HEK293 (cell line): ENCODE measurements around the gene RASL12.

Source experiments
- CTCF ChIA-PET: fragments of 350-600 bp; formaldehyde crosslinking; extraction: SDS; loops from one replicate; lab custom pipeline; 2021; ENCODE audit warnings: antibody characterized with exemption; lab: Yijun Ruan, JAX
- POLR2A ChIA-PET: fragments of 300-600 bp; formaldehyde crosslinking; extraction: SDS; loops from one replicate; lab custom pipeline; 2020; ENCODE audit warnings: antibody characterized with exemption, inconsistent platforms; lab: Yijun Ruan, JAX
- H3K27ac ChIP-seq: fragments of 200-500 bp; sonication (Bioruptor generic); 2 replicates; pipeline ENCODE4 v1.5.1; 2014; ENCODE audit warnings: low read depth, low read length, control low read depth, inconsistent platforms; ENCODE audit errors: extremely low read depth
- H3K36me3 ChIP-seq, 2 experiments: fragments of 200-500 bp in 1 of 2; sonication (Bioruptor generic) in 1 of 2; 1 replicate in 1 of 2; 2 replicates in 1 of 2; pipeline ENCODE4 v1.5.1; 2014 to 2017; ENCODE audit warnings: inconsistent platforms in 2 of 2, low read length in 2 of 2; ENCODE audit not compliant: control insufficient read depth in 2 of 2, insufficient read depth in 1 of 2
- H3K4me1 ChIP-seq: fragments of 200-500 bp; sonication (Bioruptor generic); 2 replicates; pipeline ENCODE4 v1.5.1; 2014; ENCODE audit warnings: mild to moderate bottlenecking, low read length, inconsistent platforms; ENCODE audit not compliant: control insufficient read depth, insufficient read depth
- H3K4me3 ChIP-seq: 2 replicates; pipeline ENCODE4 v1.5.1; 2011; ENCODE audit warnings: low read depth, mild to moderate bottlenecking, control low read depth, low read length, moderate library complexity
- H3K9me3 ChIP-seq: fragments of 200-500 bp; sonication (Bioruptor generic); 2 replicates; pipeline ENCODE4 v1.5.1; 2014; ENCODE audit warnings: low read depth, low read length, inconsistent platforms; ENCODE audit not compliant: control insufficient read depth, insufficient read depth
- AEBP2 ChIP-seq: fragments of 450-650 bp; formaldehyde crosslinking; IDR thresholded peaks from 2 replicates; pipeline ENCODE4 v1.5.1; 2016; ENCODE audit warnings: missing biosample characterization, missing genetic modification characterization, borderline replicate concordance
- MYNN ChIP-seq: fragments of 450-650 bp; formaldehyde crosslinking; IDR thresholded peaks from 2 replicates; pipeline ENCODE4 v1.5.1; 2016; ENCODE audit warnings: missing biosample characterization, missing genetic modification characterization, borderline replicate concordance
- RBAK ChIP-seq: fragments of 450-650 bp; formaldehyde crosslinking; IDR thresholded peaks from 2 replicates; pipeline ENCODE4 v1.5.1; 2016; ENCODE audit warnings: missing biosample characterization, missing genetic modification characterization
- SP7 ChIP-seq: fragments of 450-650 bp; formaldehyde crosslinking; IDR thresholded peaks from 2 replicates; pipeline ENCODE4 v1.5.1; 2016; ENCODE audit warnings: missing biosample characterization, missing genetic modification characterization
- YY2 ChIP-seq: fragments of 450-650 bp; formaldehyde crosslinking; IDR thresholded peaks from 2 replicates; pipeline ENCODE4 v1.5.1; 2016; ENCODE audit warnings: missing biosample characterization, missing genetic modification characterization
- ZBTB10 ChIP-seq: fragments of 450-650 bp; formaldehyde crosslinking; IDR thresholded peaks from 2 replicates; pipeline ENCODE4 v1.5.1; 2016; ENCODE audit warnings: missing biosample characterization, missing genetic modification characterization
- ZNF114 ChIP-seq: fragments of 450-650 bp; formaldehyde crosslinking; IDR thresholded peaks from 2 replicates; pipeline ENCODE4 v1.5.0; 2017; ENCODE audit warnings: missing biosample characterization, missing genetic modification characterization
- ZNF140 ChIP-seq: fragments of 450-650 bp; formaldehyde crosslinking; IDR thresholded peaks from 2 replicates; pipeline ENCODE4 v1.5.1; 2016; ENCODE audit warnings: missing biosample characterization, missing genetic modification characterization
- ZNF146 ChIP-seq: fragments of 450-650 bp; formaldehyde crosslinking; IDR thresholded peaks from 2 replicates; pipeline ENCODE4 v1.5.1; 2016; ENCODE audit warnings: missing biosample characterization, missing genetic modification characterization
- ZNF175 ChIP-seq: fragments of 450-650 bp; formaldehyde crosslinking; IDR thresholded peaks from 2 replicates; pipeline ENCODE4 v1.5.1; 2016; ENCODE audit warnings: missing biosample characterization, missing genetic modification characterization
- ZNF18 ChIP-seq: fragments of 450-650 bp; formaldehyde crosslinking; IDR thresholded peaks from 2 replicates; pipeline ENCODE4 v1.5.1; 2016; ENCODE audit warnings: missing biosample characterization, missing genetic modification characterization
- ZNF223 ChIP-seq: fragments of 450-650 bp; formaldehyde crosslinking; IDR thresholded peaks from 2 replicates; pipeline ENCODE4 v1.5.1; 2016; ENCODE audit warnings: missing biosample characterization, missing genetic modification characterization
- ZNF24 ChIP-seq: fragments of 450-650 bp; formaldehyde crosslinking; IDR thresholded peaks from 2 replicates; pipeline ENCODE4 v1.5.1; 2016; ENCODE audit warnings: missing biosample characterization, missing genetic modification characterization
- ZNF274 ChIP-seq, 2 experiments: fragments of 200-500 bp in 1 of 2; fragments of 450-650 bp in 1 of 2; sonication (Bioruptor generic) in 1 of 2; formaldehyde crosslinking in 1 of 2; IDR thresholded peaks; 2 replicates each; pipeline versions ENCODE4 v1.5.1 to v1.6.1; 2014 to 2016; ENCODE audit warnings: borderline replicate concordance in 1 of 2, inconsistent platforms in 1 of 2, low read length in 1 of 2, missing biosample characterization in 1 of 2, missing genetic modification characterization in 1 of 2
- ZNF341 ChIP-seq: fragments of 450-650 bp; formaldehyde crosslinking; IDR thresholded peaks from 2 replicates; pipeline ENCODE4; 2016; ENCODE audit warnings: low read depth, missing biosample characterization, missing genetic modification characterization
- ZNF416 ChIP-seq: fragments of 450-650 bp; formaldehyde crosslinking; IDR thresholded peaks from 2 replicates; pipeline ENCODE4 v1.5.1; 2016; ENCODE audit warnings: missing biosample characterization, missing genetic modification characterization
- ZNF513 ChIP-seq: fragments of 450-650 bp; IDR thresholded peaks from 2 replicates; pipeline ENCODE4 v1.5.1; 2018; ENCODE audit warnings: missing biosample characterization, missing genetic modification characterization
- ZNF549 ChIP-seq: fragments of 450-650 bp; IDR thresholded peaks from 2 replicates; pipeline ENCODE4 v1.5.1; 2018; ENCODE audit warnings: missing biosample characterization, missing genetic modification characterization, mild to moderate bottlenecking, inconsistent platforms, moderate library complexity
- ZNF585B ChIP-seq: fragments of 450-650 bp; formaldehyde crosslinking; IDR thresholded peaks from 2 replicates; pipeline ENCODE4 v1.5.1; 2016; ENCODE audit warnings: missing biosample characterization, missing genetic modification characterization
- ZNF596 ChIP-seq: fragments of 450-650 bp; IDR thresholded peaks from 2 replicates; pipeline ENCODE4 v1.5.0; 2018; ENCODE audit warnings: missing biosample characterization, mild to moderate bottlenecking, missing genetic modification characterization, moderate library complexity
- ZNF610 ChIP-seq: fragments of 450-650 bp; formaldehyde crosslinking; IDR thresholded peaks from 2 replicates; pipeline ENCODE4 v1.5.1; 2016; ENCODE audit warnings: missing biosample characterization, missing genetic modification characterization, borderline replicate concordance
- ZNF629 ChIP-seq: fragments of 450-650 bp; formaldehyde crosslinking; IDR thresholded peaks from 2 replicates; pipeline ENCODE4 v1.5.1; 2017; ENCODE audit warnings: missing biosample characterization, missing genetic modification characterization
- ZNF654 ChIP-seq: fragments of 450-650 bp; formaldehyde crosslinking; IDR thresholded peaks from 2 replicates; pipeline ENCODE4 v1.5.1; 2016; ENCODE audit warnings: low read depth, missing biosample characterization, missing genetic modification characterization
- ZNF791 ChIP-seq: fragments of 450-650 bp; formaldehyde crosslinking; IDR thresholded peaks from 2 replicates; pipeline ENCODE4 v1.5.1; 2016; ENCODE audit warnings: missing biosample characterization, missing genetic modification characterization
- ZNF830 ChIP-seq: fragments of 450-650 bp; IDR thresholded peaks from 2 replicates; pipeline ENCODE4 v1.5.0; 2018; ENCODE audit warnings: missing biosample characterization, missing genetic modification characterization, low read depth, mild to moderate bottlenecking, moderate library complexity
- ZSCAN4 ChIP-seq: fragments of 450-650 bp; formaldehyde crosslinking; IDR thresholded peaks from 2 replicates; pipeline ENCODE4 v1.5.1; 2017; ENCODE audit warnings: missing biosample characterization, missing genetic modification characterization

Gene RASL12

GRCh38 chr15:65085990-65086679 lies 18.3 kb upstream of the RASL12 start:
- POLR2A ChIA-PET = no interaction called here
- H3K9me3 ChIP-seq = no peaks in the 10 kb centered on the region
- CTCF ChIA-PET = interaction anchor here (0.6 to 8.2 kb wide), 2 partner anchors 33 to 50 kb away, joined by 5 to 94 read pairs; no protein-coding TSS in a partner anchor
- no peak overlapping the region for H3K4me3 ChIP-seq
- H3K27ac ChIP-seq = no peak overlapping the region
- TF ChIP-seq ZNF610 (tag by site-specific recombination) (no peak), ZNF24 (no peak), ZNF175 (tag by site-specific recombination) (no peak), RBAK (no peak), ZBTB10 (no peak), ZNF18 (tag by site-specific recombination) (no peak), ZNF791 (tag by site-specific recombination) (no peak), SP7 (tag by site-specific recombination) (no peak), ZNF513 (tag by site-specific recombination) (no peak), ZNF146 (tag by site-specific recombination) (no peak), ZNF629 (no peak)
- no peaks in the 10 kb centered on the region for H3K36me3 ChIP-seq
- peaks cover 9% of the 10 kb centered on the region for H3K4me1 ChIP-seq

- peaks cover 9% of the 10 kb centered on the region for H3K4me1 ChIP-seq
- POLR2A ChIA-PET = no interaction called here
- CTCF ChIA-PET = interaction anchor here (1.6 to 8.2 kb wide), 4 partner anchors 16 to 51 kb away, joined by 3 to 94 read pairs (median 11); no protein-coding TSS in a partner anchor
- H3K9me3 ChIP-seq = no peaks in the 10 kb centered on the region
- no peak overlapping the region for H3K27ac ChIP-seq
- H3K4me3 ChIP-seq = no peak overlapping the region
- no peaks in the 10 kb centered on the region for H3K36me3 ChIP-seq
- no peak for TF ChIP-seq ZNF146 (tag by site-specific recombination)
- no peak for TF ChIP-seq ZNF830 (tag by site-specific recombination)
- TF ChIP-seq ZNF549 (tag by site-specific recombination) = no peak
- no peak for TF ChIP-seq ZNF654 (tag by site-specific recombination)
- no peak for TF ChIP-seq ZNF114
- TF ChIP-seq ZNF585B (tag by site-specific recombination) = no peak
- no peak for TF ChIP-seq ZNF223 (tag by site-specific recombination)
- TF ChIP-seq ZNF274 (IDR thresholded peaks at IDR 0.05; ENCODE audit: low read length) = no peak
- TF ChIP-seq ZNF274 (tag by site-specific recombination; IDR thresholded peaks at IDR 0.05; ENCODE audit: borderline replicate concordance) = no peak
- no peak for TF ChIP-seq ZNF610 (tag by site-specific recombination)
- TF ChIP-seq ZSCAN4 (tag by site-specific recombination) = no peak
- no peak for TF ChIP-seq ZNF596 (tag by site-specific recombination)
- no peak for TF ChIP-seq MYNN (tag by site-specific recombination)
- TF ChIP-seq AEBP2 (tag by site-specific recombination) = no peak
- no peak for TF ChIP-seq ZNF140 (tag by site-specific recombination)
- no peak for TF ChIP-seq ZNF341 (tag by site-specific recombination)
- no peak for TF ChIP-seq YY2 (tag by site-specific recombination)
- TF ChIP-seq ZNF416 (tag by site-specific recombination) = no peak
These were observed 17.5 kb upstream of the RASL12 start for GRCh38 chr15:65085207-65085753.
